Esophagus muscularis mucosa (tissue), 4 donors: Measurements from ENCODE around the gene MEST. TPM values are rescaled to one million over a fixed set of nuclear protein-coding genes. Genes with fewer than 3 reads are reported as not detected.

Source experiments
- DNase-seq: peaks from one replicate; pipeline ENCODE4 v3.0.0-alpha.2; 2017; ENCODE audit errors: extremely low spot score
- H3K27ac ChIP-seq, 4 donors: fragments of 200-600 bp; sonication (generic); replicated peaks in 1 of 4; 1 replicate in 3 of 4; 2 replicates in 1 of 4; pipeline ENCODE4 v1.5.1; 2016 to 2019; ENCODE audit warnings: mild to moderate bottlenecking in 1 of 4
- H3K27me3 ChIP-seq, 4 donors: fragments of 200-600 bp; sonication (generic); one replicate each; pipeline versions ENCODE4 v1.5.1 to v1.6.0; 2016 to 2019
- H3K36me3 ChIP-seq, 4 donors: fragments of 200-600 bp; sonication (generic); one replicate each; pipeline ENCODE4 v1.5.1; 2016 to 2019
- H3K4me1 ChIP-seq, 4 donors: fragments of 200-600 bp; sonication (generic); one replicate each; pipeline ENCODE4 v1.5.1; 2016 to 2019
- H3K4me3 ChIP-seq, 4 donors: fragments of 200-600 bp; sonication (generic); 1 replicate in 2 of 4; 2 replicates in 2 of 4; pipeline ENCODE4 v1.5.1; 2016 to 2019; ENCODE audit warnings: mild to moderate bottlenecking in 4 of 4, moderate library complexity in 1 of 4
- H3K9me3 ChIP-seq, 4 donors: fragments of 200-600 bp; sonication (generic); 1 replicate in 3 of 4; 2 replicates in 1 of 4; pipeline ENCODE4 v1.5.1; 2016 to 2019
- CTCF ChIP-seq, 3 experiments: fragments of 200-600 bp in 2 of 3; fragments of 450-650 bp in 1 of 3; sonication (generic) in 2 of 3; IDR thresholded peaks; one replicate each; pipeline ENCODE4 v1.5.1; 2017 to 2019; ENCODE audit warnings: antibody characterized with exemption in 3 of 3, mild to moderate bottlenecking in 2 of 3, moderate library complexity in 1 of 3
- EP300 ChIP-seq: sonication (generic); formaldehyde crosslinking; IDR thresholded peaks from one replicate; pipeline ENCODE4 v1.6.1; 2017; ENCODE audit warnings: antibody characterized with exemption
- POLR2A ChIP-seq: fragments of 450-650 bp; IDR thresholded peaks from one replicate; pipeline ENCODE4 v1.6.1; 2017; ENCODE audit warnings: antibody characterized with exemption, moderate library complexity, mild to moderate bottlenecking, low read depth
- POLR2AphosphoS5 ChIP-seq, 2 donors: sonication (generic); formaldehyde crosslinking; IDR thresholded peaks; one replicate each; pipeline ENCODE4 v1.6.1; 2017; ENCODE audit warnings: antibody characterized with exemption in 2 of 2
- WGBS: methylation state at CpG from one replicate; pipeline ENCODE4 v1.1.5; 2018; 5-methylcytosine and 5-hydroxymethylcytosine counted together
- intact Hi-C: fragments of 100-400 bp; cut with DNase I; formaldehyde crosslinking; loops from one replicate; pipeline ENCODE4 v1.15.1; 2023
- small RNA-seq, 3 donors: library from RNA; depleted of rRNA; stranded (forward); fragments of <200 nt; gene quantifications; one replicate each; pipeline ENCODE3, GENCODE V24; 2016
- total RNA-seq, 4 donors: library from RNA; depleted of rRNA; stranded (reverse); fragments of >200 nt; gene quantifications; one replicate each; pipeline versions ENCODE4 v1.1.0 to v1.2.1, GENCODE V29; 2016

The MEST gene
- total RNA-seq, 4 donors from 2014 or later, result 2.6 to 4.6 (median 3.1) TPM

DNA sequence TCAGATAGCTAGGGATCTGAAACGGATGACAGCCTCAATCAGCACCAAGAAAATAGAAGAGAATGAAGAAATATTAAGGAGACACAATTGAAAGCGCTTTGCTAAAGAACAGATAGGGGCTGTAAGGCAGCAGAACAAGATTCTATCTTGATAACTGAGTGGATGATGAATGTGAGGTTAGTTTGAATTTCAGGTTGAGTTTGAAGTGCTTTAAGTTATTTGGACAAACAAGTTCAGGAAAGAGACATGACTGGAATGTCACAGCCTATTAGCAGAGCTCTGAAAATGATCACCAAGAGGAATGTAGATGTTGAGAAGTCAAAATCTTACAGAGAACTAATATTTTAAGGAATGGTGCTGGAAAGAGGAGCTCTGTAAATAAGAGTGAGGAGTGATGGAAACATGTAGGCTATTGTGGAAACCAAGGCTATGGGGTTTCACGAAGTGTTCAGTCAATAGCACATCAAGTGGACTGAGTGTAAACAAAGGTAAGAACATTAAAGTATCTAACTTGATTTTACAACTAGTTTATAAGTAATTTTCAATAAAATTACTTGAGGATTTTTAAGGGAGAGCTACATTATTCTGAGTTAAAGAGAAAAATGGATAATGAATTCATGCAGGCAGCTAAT is 61.6 kb downstream of the MEST start:
- H3K4me3 ChIP-seq, result no peak overlapping the region
- no peaks in the 10 kb centered on the region for H3K27me3 ChIP-seq
- no peaks in the 10 kb centered on the region for H3K9me3 ChIP-seq
- H3K36me3 ChIP-seq, result peaks cover 0 to 38% (median 11%) of the 10 kb centered on the region in 4 donors
- no peak overlapping the region for H3K27ac ChIP-seq
- no peaks in the 10 kb centered on the region for H3K4me1 ChIP-seq
- TF ChIP-seq CTCF (IDR thresholded peaks at IDR 0.05) (no peak), EP300 (no peak), POLR2AphosphoS5 (IDR thresholded peaks at IDR 0.05) (no peak), POLR2A (no peak)
- intact Hi-C loops, result no loop called here
- DNase-seq, result no peak
- 96% methylated on average over 3 of the region's 3 CpGs for WGBS

GRCh38 chr7:130554481-130554880 is 62.6 kb downstream of the MEST start:
- H3K9me3 ChIP-seq, result no peaks in the 10 kb centered on the region
- H3K27ac ChIP-seq, result no peak overlapping the region
- TF ChIP-seq POLR2A (no peak), CTCF (IDR thresholded peaks at IDR 0.05) (no peak), POLR2AphosphoS5 (IDR thresholded peaks at IDR 0.05) (no peak), EP300 (no peak)
- H3K4me3 ChIP-seq, result no peak overlapping the region
- intact Hi-C loops, result no loop called here
- no peak for DNase-seq
- H3K27me3 ChIP-seq, result no peaks in the 10 kb centered on the region
- peaks cover 0 to 43% (median 10%) of the 10 kb centered on the region in 4 donors for H3K36me3 ChIP-seq
- whole genome bisulfite sequencing, result 88% methylated on average over 3 of the region's 3 CpGs
- H3K4me1 ChIP-seq, result no peaks in the 10 kb centered on the region

Small RNA genes within 50 kb of the gene (small RNA-seq; reads per million reads assigned to genes)
- gene MIR335 (0 reads per million in 3 donors), gene RF02148 (0 reads per million in 3 donors), gene RF02149 (0 reads per million in 3 donors), gene RF02150 (0 reads per million in 3 donors)

Other genes with a start within 250 kb of the MEST start
- gene CPA2, start 225.2 kb upstream of the MEST start, total RNA-seq, result not detected
- gene CPA4, start 198.9 kb upstream of the MEST start, total RNA-seq, result not detected
- not detected for gene CPA5, start 147.3 kb upstream of the MEST start, total RNA-seq
- not detected for gene CPA1, start 111.6 kb upstream of the MEST start, total RNA-seq
- 1 to 10 TPM in 3 of 4 donors, under 1 TPM in 1; 0.83 to 5.9 (median 2.8) TPM for gene CEP41, start 51.1 kb upstream of the MEST start, total RNA-seq
- 10 to 100 TPM in 3 of 4 donors, 1 to 10 TPM in 1; 9.6 to 11.9 (median 10.7) TPM for gene COPG2, start 176.7 kb downstream of the MEST start, total RNA-seq
- gene TSGA13, start 194.5 kb downstream of the MEST start, total RNA-seq, result not detected
- gene KLF14, start 242.1 kb downstream of the MEST start, total RNA-seq, result under 1 TPM in 1 of 4 donors, not detected in 3; 0.26 TPM